GM23338 (cell line): ENCODE results near the gene HJV. TPM values are rescaled to one million over a fixed set of nuclear protein-coding genes. Genes with fewer than 3 reads are reported as not detected.

ENCODE experiments used
- ATAC-seq: fragments of 200-7000 bp; cut with Tn5 transposase; 3 replicates; pipeline ENCODE4 v1.9.1; 2020
- DNase-seq: peaks from one replicate; pipeline ENCODE4 v3.0.0-alpha.2; 2015; ENCODE audit warnings: low spot score
- H2AFZ ChIP-seq: fragments of 200-600 bp; sonication (generic); 2 replicates; pipeline ENCODE4 v1.8.0; 2016; ENCODE audit warnings: antibody characterized with exemption, mild to moderate bottlenecking, moderate library complexity
- H3F3A ChIP-seq: fragments of 200-600 bp; sonication (generic); replicated peaks from 2 replicates; pipeline ENCODE4 v1.8.0; 2017; ENCODE audit warnings: antibody characterized with exemption, mixed run types, low read depth
- H3K27ac ChIP-seq: fragments of 200-600 bp; sonication (generic); 2 replicates; pipeline ENCODE4 v1.6.1; 2016; ENCODE audit warnings: low read depth
- H3K27me3 ChIP-seq: fragments of 200-600 bp; sonication (generic); 2 replicates; pipeline ENCODE4 v1.8.0; 2016; ENCODE audit warnings: mild to moderate bottlenecking, mixed run types, moderate library complexity; ENCODE audit not compliant: insufficient read depth
- H3K36me3 ChIP-seq: fragments of 200-600 bp; sonication (generic); 2 replicates; pipeline ENCODE4 v1.8.0; 2016; ENCODE audit warnings: mild to moderate bottlenecking; ENCODE audit not compliant: insufficient read depth
- H3K4me1 ChIP-seq: fragments of 200-600 bp; sonication (generic); 2 replicates; pipeline ENCODE4 v1.8.0; 2016; ENCODE audit warnings: mild to moderate bottlenecking, moderate library complexity; ENCODE audit not compliant: insufficient read depth
- H3K4me2 ChIP-seq: fragments of 200-600 bp; sonication (generic); 2 replicates; pipeline ENCODE4 v1.7.1; 2017; ENCODE audit warnings: mixed run types
- H3K4me3 ChIP-seq: fragments of 200-600 bp; sonication (generic); 2 replicates; pipeline ENCODE4 v1.6.1; 2016; ENCODE audit warnings: mixed run types
- H3K79me2 ChIP-seq: fragments of 200-600 bp; sonication (generic); replicated peaks from 2 replicates; pipeline ENCODE4 v1.8.0; 2017; ENCODE audit warnings: mild to moderate bottlenecking; ENCODE audit not compliant: insufficient read depth
- H3K9me2 ChIP-seq: fragments of 200-600 bp; sonication (generic); 2 replicates; pipeline ENCODE4 v1.8.0; 2017; ENCODE audit not compliant: insufficient read depth
- H4K20me1 ChIP-seq: fragments of 200-600 bp; sonication (generic); replicated peaks from 2 replicates; pipeline ENCODE4 v1.8.0; 2017; ENCODE audit warnings: mild to moderate bottlenecking; ENCODE audit not compliant: insufficient read depth
- H3K27ac Mint-ChIP-seq: 2 replicates; pipeline ENCODE4 v1.8.0; 2020; ENCODE audit warnings: inconsistent platforms, mild to moderate bottlenecking, moderate library complexity, mixed read lengths
- H3K27me3 Mint-ChIP-seq: 3 replicates; pipeline ENCODE4 v1.8.0; 2022; ENCODE audit warnings: low read depth, mild to moderate bottlenecking, moderate library complexity, mixed read lengths, inconsistent platforms; ENCODE audit not compliant: insufficient read depth, poor library complexity
- H3K36me3 Mint-ChIP-seq: 3 replicates; pipeline ENCODE4 v1.8.0; 2021; ENCODE audit warnings: low read depth, mild to moderate bottlenecking, inconsistent platforms, moderate library complexity, mixed read lengths
- H3K4me1 Mint-ChIP-seq: 3 replicates; pipeline ENCODE4 v1.8.0; 2020; ENCODE audit warnings: mild to moderate bottlenecking, inconsistent platforms, mixed read lengths
- H3K4me3 Mint-ChIP-seq: 3 replicates; pipeline ENCODE4 v1.8.0; 2021; ENCODE audit warnings: moderate library complexity, mild to moderate bottlenecking, inconsistent platforms, mixed read lengths
- H3K9me3 Mint-ChIP-seq: 3 replicates; pipeline ENCODE4 v1.8.0; 2020; ENCODE audit warnings: moderate library complexity, mild to moderate bottlenecking, inconsistent platforms, mixed read lengths
- CREB1 ChIP-seq: fragments of 250-450 bp; sonication (Bioruptor Pico); IDR thresholded peaks from 2 replicates; pipeline ENCODE4 v1.5.0; 2020; ENCODE audit warnings: low read depth, mild to moderate bottlenecking, moderate library complexity
- JUNB ChIP-seq: IDR thresholded peaks from one replicate; pipeline ENCODE4 v1.6.1; 2016; ENCODE audit warnings: antibody characterized with exemption; ENCODE audit not compliant: unreplicated experiment
- ZNF462 ChIP-seq: fragments of 250-450 bp; sonication (Bioruptor Pico); IDR thresholded peaks from 2 replicates; pipeline ENCODE4 v1.5.0; 2020; ENCODE audit warnings: mild to moderate bottlenecking, moderate library complexity
- polyA plus RNA-seq: library from polyadenylated mRNA; unstranded; fragments of >200 nt; fragmentation: Nextera tagmentation; extraction: Ambion mirVana; gene quantifications from 2 replicates; pipeline ENCODE4 v1.2.1, GENCODE V29; 2016
- total RNA-seq: library from RNA; depleted of rRNA; stranded (reverse); fragments of >200 nt; shearing (Covaris generic); gene quantifications from 2 replicates; pipeline ENCODE4 v1.2.3, GENCODE V29; 2014

HJV gene
- total and polyA plus RNA-seq, 2 experiments from 2014 or later: 0.42 to 0.45 TPM

GRCh38 chr1:146039844-146040194, 18.3 kb upstream of the HJV start (continued):
- TF ChIP-seq CREB1 (CRISPR knock-in tag): no peak
- no peak for TF ChIP-seq JUNB

- Mint-ChIP-seq H3K27ac (peak overlapping the region; percentile 94), H3K4me3 (peak overlapping the region; percentile 99), H3K27me3 (peaks cover 42% of the 10 kb centered on the region), H3K9me3 (peaks cover 23% of the 10 kb centered on the region), H3K36me3 (peaks cover 10% of the 10 kb centered on the region; the same call in 2 of the 3 replicates), H3K4me1 (peaks cover 12% of the 10 kb centered on the region)
- Histone ChIP-seq H4K20me1 (no peaks in the 10 kb centered on the region), H3K9me2 (no peaks in the 10 kb centered on the region), H2AFZ (peak overlapping the region; percentile 93), H3K27ac (peak overlapping the region; percentile 73), H3K79me2 (no peaks in the 10 kb centered on the region), H3F3A (peaks cover 8% of the 10 kb centered on the region; the same call in 1 of the 2 replicates), H3K27me3 (no peaks in the 10 kb centered on the region), H3K4me2 (peak overlapping the region; percentile 82), H3K4me1 (no peaks in the 10 kb centered on the region), H3K4me3 (peak overlapping the region; percentile 84), H3K36me3 (no peaks in the 10 kb centered on the region)
- TF ChIP-seq ZNF462 (CRISPR knock-in tag): no peak
- 0 out of 2 replicates have a peak, but pooled peaks have one; percentile 25 for TF ChIP-seq CREB1 (CRISPR knock-in tag)
- ATAC-seq (peak; percentile 34), DNase-seq (peak; percentile 85)
Observed at GRCh38 chr1:146036965-146037646, 15.6 kb upstream of the HJV start.
